B cell (primary cell): ENCODE measurements around the gene TBL1XR1. TPM values are rescaled to one million over a fixed set of nuclear protein-coding genes. Genes with fewer than 3 reads are reported as not detected.
A peak's percentile ranks its signal among the peaks of the same experiment; 100 is the strongest.

ENCODE experiments used
- ATAC-seq: fragments of 200-7000 bp; cut with Tn5 transposase; one replicate; pipeline ENCODE4 v1.10.0; 2021; ENCODE audit warnings: low read depth, mild to moderate bottlenecking, moderate number of reproducible peaks, moderate library complexity
- CTCF ChIA-PET: fragments of 350-600 bp; sonication (Branson Sonifier 250); formaldehyde crosslinking; loops from one replicate; lab custom pipeline; 2021; ENCODE audit warnings: antibody characterized with exemption, inconsistent platforms; lab: Charles Lee
- POLR2A ChIA-PET: fragments of 350-600 bp; sonication (Branson Sonifier 250); formaldehyde crosslinking; loops from one replicate; lab custom pipeline; 2021; ENCODE audit warnings: antibody characterized with exemption; lab: Charles Lee
- DNase-seq: peaks from one replicate; pipeline ENCODE4 v3.0.0; 2013
- H2AFZ ChIP-seq: 2 replicates; pipeline ENCODE4 v1.6.1; 2012; ENCODE audit warnings: mild to moderate bottlenecking, low read depth, low read length; ENCODE audit not compliant: insufficient read depth, poor library complexity, severe bottlenecking
- H3K27ac ChIP-seq, 2 donors: 1 replicate in 1 of 2; 2 replicates in 1 of 2; pipeline ENCODE4 v1.5.1; 2012 to 2013; ENCODE audit warnings: low read length in 2 of 2, mild to moderate bottlenecking in 2 of 2, moderate library complexity in 1 of 2
- H3K27me3 ChIP-seq, 4 experiments: fragments of 200-600 bp in 1 of 4; sonication (generic) in 1 of 4; replicated peaks in 1 of 4; 1 replicate in 2 of 4; 2 replicates in 2 of 4; pipeline versions ENCODE4 v1.6.1 to v1.7.0; 2013 to 2016; ENCODE audit warnings: low read length in 3 of 4, mild to moderate bottlenecking in 2 of 4, mixed read lengths in 1 of 4, moderate library complexity in 1 of 4; ENCODE audit not compliant: insufficient read depth in 4 of 4, control insufficient read depth in 3 of 4; ENCODE audit errors: control extremely low read depth in 1 of 4
- H3K36me3 ChIP-seq, 2 experiments: replicated peaks in 1 of 2; 1 replicate in 1 of 2; 2 replicates in 1 of 2; pipeline versions ENCODE4 v1.6.1 to v1.7.1; 2013; ENCODE audit warnings: low read length in 1 of 2; ENCODE audit not compliant: insufficient read depth in 2 of 2, control insufficient read depth in 1 of 2; ENCODE audit errors: control extremely low read depth in 1 of 2, extremely low read depth in 1 of 2
- H3K4me1 ChIP-seq, 2 donors: fragments of 200-600 bp in 1 of 2; sonication (generic) in 1 of 2; 1 replicate in 1 of 2; 2 replicates in 1 of 2; pipeline versions ENCODE4 v1.5.1 to v1.6.1; 2013 to 2017; ENCODE audit warnings: low read length in 2 of 2; ENCODE audit not compliant: control insufficient read depth in 2 of 2, insufficient read depth in 2 of 2
- H3K4me2 ChIP-seq: replicated peaks from 2 replicates; pipeline ENCODE3; 2012; ENCODE audit warnings: mild to moderate bottlenecking, low read depth, low read length; ENCODE audit not compliant: poor library complexity, severe bottlenecking
- H3K4me3 ChIP-seq, 5 experiments: fragments of 200-600 bp in 1 of 5; sonication (generic) in 1 of 5; 1 replicate in 3 of 5; 2 replicates in 2 of 5; pipeline versions ENCODE4 v1.5.1 to v1.7.0; 2011 to 2016; ENCODE audit warnings: low read length in 4 of 5, mild to moderate bottlenecking in 4 of 5, low read depth in 2 of 5, control low read depth in 1 of 5, moderate library complexity in 1 of 5; ENCODE audit not compliant: insufficient read depth in 1 of 5; ENCODE audit errors: control extremely low read depth in 1 of 5, extremely low read depth in 1 of 5
- H3K79me2 ChIP-seq: fragments of 200-600 bp; sonication (generic); one replicate; pipeline ENCODE4 v1.6.0; 2016; ENCODE audit warnings: low read length; ENCODE audit not compliant: control insufficient read depth, insufficient read depth
- H3K9ac ChIP-seq: fragments of 200-600 bp; sonication (generic); 2 replicates; pipeline ENCODE4 v1.6.1; 2017; ENCODE audit warnings: mild to moderate bottlenecking, low read length, moderate library complexity
- H3K9me3 ChIP-seq, 3 donors: one replicate each; pipeline versions ENCODE4 v1.6.1 to v1.7.1; 2013; ENCODE audit warnings: low read length in 2 of 3; ENCODE audit not compliant: control insufficient read depth in 2 of 3, insufficient read depth in 1 of 3; ENCODE audit errors: control extremely low read depth in 1 of 3
- H4K20me1 ChIP-seq: 2 replicates; pipeline ENCODE4 v1.6.0; 2012; ENCODE audit warnings: mild to moderate bottlenecking, low read length; ENCODE audit not compliant: insufficient read depth, control insufficient read depth, poor library complexity, severe bottlenecking
- H3K27ac Mint-ChIP-seq: one replicate; pipeline ENCODE4 v1.8.0; 2021; ENCODE audit warnings: mixed read lengths
- H3K27me3 Mint-ChIP-seq: one replicate; pipeline ENCODE4 v1.8.0; 2021; ENCODE audit warnings: mixed read lengths
- H3K4me1 Mint-ChIP-seq: one replicate; pipeline ENCODE4 v1.8.0; 2021; ENCODE audit warnings: mixed read lengths
- H3K4me3 Mint-ChIP-seq: one replicate; pipeline ENCODE4 v1.8.0; 2021; ENCODE audit warnings: mixed read lengths
- H3K9me3 Mint-ChIP-seq: one replicate; pipeline ENCODE4 v1.8.0; 2022; ENCODE audit warnings: mixed read lengths; ENCODE audit not compliant: insufficient read depth
- EZH2 ChIP-seq: IDR thresholded peaks from 2 replicates; pipeline ENCODE4 v1.6.1; 2012; ENCODE audit warnings: borderline replicate concordance, low read depth, mild to moderate bottlenecking, moderate library complexity, low read length; ENCODE audit not compliant: insufficient read depth, poor library complexity, severe bottlenecking
- WGBS: methylation state at CpG from one replicate; pipeline ENCODE4 v1.1.5; 2013; ENCODE audit warnings: missing lambda C conversion rate; ENCODE audit not compliant: insufficient coverage; 5-methylcytosine and 5-hydroxymethylcytosine counted together
- intact Hi-C: fragments of 100-400 bp; cut with micrococcal nuclease; formaldehyde crosslinking; loops from one replicate; pipeline ENCODE4 v1.10.0; 2022
- polyA plus RNA-seq: library from polyadenylated mRNA; depleted of rRNA; stranded (reverse); fragments of >200 nt; gene quantifications from 2 replicates; pipeline ENCODE4 v1.2.3, GENCODE V29; 2012
- total RNA-seq, 2 donors: library from RNA; stranded (reverse); fragments of 120-200 nt in 1 of 2; gene quantifications; 1 replicate in 1 of 2; 2 replicates in 1 of 2; pipeline versions ENCODE4 v1.2.3 to v1.2.4, GENCODE V29; 2013 to 2022
- TF ChIP-seq, protein P1 (sequence below): fragments of 200-600 bp; IDR thresholded peaks from one replicate; pipeline ENCODE4 v1.8.0; 2022; ENCODE audit warnings: antibody characterized with exemption, mild to moderate bottlenecking

The TBL1XR1 gene
- total and polyA plus RNA-seq, 2 donors (not counting 1 experiment from before 2014, with no cell fraction given), result 17.6 to 128 TPM

- Histone ChIP-seq H3K27me3 (no peaks in the 10 kb centered on the region), H2AFZ (no peak overlapping the region), H3K9me3 (peaks cover 0 to 3% (median 0%) of the 10 kb centered on the region in 3 donors), H3K36me3 (peaks cover 0 to 2% of the 10 kb centered on the region in 2 experiments), H4K20me1 (peaks cover 53% of the 10 kb centered on the region), H3K79me2 (peaks cover 99% of the 10 kb centered on the region), H3K4me2 (peak overlapping the region; percentile 15), H3K4me3 (no peak overlapping the region), H3K4me1 (peaks cover 45 to 48% of the 10 kb centered on the region in 2 donors), H3K9ac (no peak overlapping the region), H3K27ac (no peak overlapping the region)
- no peaks in the 10 kb centered on the region for H3K27me3 Mint-ChIP-seq
- CTCF ChIA-PET, result interaction anchor here (0.9 kb wide), 1 partner anchor 17 kb away, joined by 3 read pairs; the partner anchor contains the start of gene TBL1XR1
- 67% methylated on average over 1 of the region's 5 CpGs for WGBS
- DNase-seq (no peak), ATAC-seq (no peak)
- H3K4me3 Mint-ChIP-seq, result no peak overlapping the region
- no peaks in the 10 kb centered on the region for H3K9me3 Mint-ChIP-seq
- peaks cover 71% of the 10 kb centered on the region for H3K4me1 Mint-ChIP-seq
- TF ChIP-seq, protein P1, sequence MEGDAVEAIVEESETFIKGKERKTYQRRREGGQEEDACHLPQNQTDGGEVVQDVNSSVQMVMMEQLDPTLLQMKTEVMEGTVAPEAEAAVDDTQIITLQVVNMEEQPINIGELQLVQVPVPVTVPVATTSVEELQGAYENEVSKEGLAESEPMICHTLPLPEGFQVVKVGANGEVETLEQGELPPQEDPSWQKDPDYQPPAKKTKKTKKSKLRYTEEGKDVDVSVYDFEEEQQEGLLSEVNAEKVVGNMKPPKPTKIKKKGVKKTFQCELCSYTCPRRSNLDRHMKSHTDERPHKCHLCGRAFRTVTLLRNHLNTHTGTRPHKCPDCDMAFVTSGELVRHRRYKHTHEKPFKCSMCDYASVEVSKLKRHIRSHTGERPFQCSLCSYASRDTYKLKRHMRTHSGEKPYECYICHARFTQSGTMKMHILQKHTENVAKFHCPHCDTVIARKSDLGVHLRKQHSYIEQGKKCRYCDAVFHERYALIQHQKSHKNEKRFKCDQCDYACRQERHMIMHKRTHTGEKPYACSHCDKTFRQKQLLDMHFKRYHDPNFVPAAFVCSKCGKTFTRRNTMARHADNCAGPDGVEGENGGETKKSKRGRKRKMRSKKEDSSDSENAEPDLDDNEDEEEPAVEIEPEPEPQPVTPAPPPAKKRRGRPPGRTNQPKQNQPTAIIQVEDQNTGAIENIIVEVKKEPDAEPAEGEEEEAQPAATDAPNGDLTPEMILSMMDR, result no peak
- TF ChIP-seq EZH2, result no peak
- POLR2A ChIA-PET, result no interaction called here
- H3K27ac Mint-ChIP-seq, result peak overlapping the region; percentile 59
- intact Hi-C loops, result no loop called here
Measured at GRCh38 chr3:177180506-177180905, 16.8 kb downstream of the TBL1XR1 start.

- peak overlapping the region; percentile 68 for H3K27ac Mint-ChIP-seq
- H3K79me2 ChIP-seq, result peaks cover 99% of the 10 kb centered on the region
- no peak overlapping the region for H3K4me3 ChIP-seq
- H3K27ac ChIP-seq, result peak overlapping the region in 1 of 2 donors; percentile 20
- no peaks in the 10 kb centered on the region for H3K27me3 Mint-ChIP-seq
- peaks cover 51% of the 10 kb centered on the region for H4K20me1 ChIP-seq
- H3K4me3 Mint-ChIP-seq, result peak overlapping the region; percentile 52
- H3K9me3 Mint-ChIP-seq, result no peaks in the 10 kb centered on the region
- H3K36me3 ChIP-seq, result peaks cover 0 to 4% of the 10 kb centered on the region in 2 experiments
- 29% methylated on average over 1 of the region's 10 CpGs for WGBS
- peaks cover 66% of the 10 kb centered on the region for H3K4me1 Mint-ChIP-seq
- ChIA-PET POLR2A (interaction anchor here (0.7 kb wide), 1 partner anchor 14 kb away, joined by 9 read pairs; no protein-coding TSS in a partner anchor), CTCF (interaction anchor here (0.6 to 1.0 kb wide), 4 partner anchors 65 to 376 kb away, joined by 3 to 4 read pairs (median 3); no protein-coding TSS in a partner anchor)
- peak; percentile 76 for ATAC-seq
- peaks cover 0 to 3% (median 0%) of the 10 kb centered on the region in 3 donors for H3K9me3 ChIP-seq
- H3K9ac ChIP-seq, result no peak overlapping the region
- intact Hi-C loops, result no loop called here
- no peak overlapping the region for H3K4me2 ChIP-seq
- peaks cover 38 to 46% of the 10 kb centered on the region in 2 donors for H3K4me1 ChIP-seq
- no peak overlapping the region for H2AFZ ChIP-seq
- no peaks in the 10 kb centered on the region for H3K27me3 ChIP-seq
- TF ChIP-seq, protein P1, result no peak
- TF ChIP-seq EZH2, result no peak
- DNase-seq, result peak; percentile 20
Measured at GRCh38 chr3:177179281-177180067, 17.8 kb downstream of the TBL1XR1 start.
